Measurements from ENCODE around the gene TENT5C. TPM values are rescaled to one million over a fixed set of nuclear protein-coding genes. Genes with fewer than 3 reads are reported as not detected.

The TENT5C gene
- 0.02 to 0.10 TPM (median 0.06 TPM) in 5 replicates for total RNA-seq (2022; extraction: Qiagen RNA extraction)

GRCh38 chr1:117605774-117606648 lies at the start of gene TENT5C:
Gene TENT5C, plus strand, starts transcription at chr1:117606048. Its CDS starts 16,821 bp downstream, at chr1:117622869.

Other genes starting within 250 kb of the TENT5C start
- gene MAN1A2, start 238.6 kb upstream of the TENT5C start, total RNA-seq (2022; extraction: Qiagen RNA extraction): 5.1 to 7.5 TPM (median 6.9 TPM) in 5 replicates